Measurements from ENCODE around the gene SRPK3.

Gene SRPK3

GRCh38 chrX:153780678-153781427, at the start of gene SRPK3:
Gene SRPK3, plus strand, starts transcription at chrX:153781041. Its CDS starts 46 bp downstream, at chrX:153781087.
- H3K27ac ChIP-seq: peak within 1 kb of the TSS; percentile 44 to 84
- DNase-seq (ENCODE audit: low spot score): no peak
- no peak for TF ChIP-seq CTCF (IDR thresholded peaks at IDR 0.05)

GRCh38 chrX:153731117-153731844, 49.6 kb upstream of the SRPK3 start:
- H3K27ac ChIP-seq: no peak overlapping the region
- DNase-seq (ENCODE audit: low spot score): no peak
- no peak for TF ChIP-seq CTCF (IDR thresholded peaks at IDR 0.05)
- H3K4me3 ChIP-seq: no peak overlapping the region

More at GRCh38 chrX:153780678-153781427, at the start of gene SRPK3:
- peak within 1 kb of the TSS; percentile 49 for H3K4me3 ChIP-seq

GRCh38 chrX:153731845-153732215, 49.0 kb upstream of the SRPK3 start:
- no peak for TF ChIP-seq CTCF (IDR thresholded peaks at IDR 0.05)
- H3K27ac ChIP-seq: no peak overlapping the region
- DNase-seq (ENCODE audit: low spot score): no peak
- H3K4me3 ChIP-seq: no peak overlapping the region

GRCh38 chrX:153732401-153732800, 48.4 kb upstream of the SRPK3 start:
- no peak for DNase-seq (ENCODE audit: low spot score)
- TF ChIP-seq CTCF (IDR thresholded peaks at IDR 0.05): no peak
- Histone ChIP-seq H3K4me3 (no peak overlapping the region), H3K27ac (no peak overlapping the region)

GRCh38 chrX:153733651-153734240, 47.1 kb upstream of the SRPK3 start:
- no peak for DNase-seq (ENCODE audit: low spot score)
- no peak for TF ChIP-seq CTCF (IDR thresholded peaks at IDR 0.05)
- H3K4me3 ChIP-seq: no peak overlapping the region
- H3K27ac ChIP-seq: no peak overlapping the region

- DNase-seq (ENCODE audit: low spot score): no peak
- H3K27ac ChIP-seq: no peak overlapping the region
- TF ChIP-seq CTCF (IDR thresholded peaks at IDR 0.05): no peak
- H3K4me3 ChIP-seq: no peak overlapping the region
Observed at GRCh38 chrX:153734871-153735270, 46.0 kb upstream of the SRPK3 start.
